HG02571 (cell line): ENCODE results near the gene SDC3.

Experiments
- ATAC-seq: cut with Tn5 transposase; IDR thresholded peaks from one replicate; pipeline ENCODE4 v1.9.1; 2021; ENCODE audit warnings: mild to moderate bottlenecking, moderate library complexity; ENCODE audit not compliant: unreplicated experiment

SDC3 gene

GRCh38 chr1:30928789-30929134 is 20.2 kb upstream of the SDC3 start:
- ATAC-seq = no peak

DNA sequence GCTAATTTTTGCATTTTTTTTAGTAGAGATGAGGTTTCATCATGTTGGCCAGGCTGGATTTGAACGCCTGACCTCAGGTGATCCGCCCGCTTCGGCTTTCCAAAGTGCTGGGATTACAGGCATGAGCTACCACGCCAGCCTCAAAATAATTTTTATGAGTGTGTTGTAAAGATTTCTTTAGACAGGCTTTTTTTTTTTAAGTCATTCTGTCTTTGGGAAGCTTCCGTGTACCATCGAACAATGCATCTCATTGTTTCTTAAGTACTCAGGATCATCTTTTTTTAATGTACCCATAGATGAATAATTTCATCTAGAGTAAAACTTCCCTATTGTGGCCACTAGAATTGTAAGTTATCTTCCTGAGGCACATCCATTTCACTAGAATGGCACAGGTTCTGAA is 19.6 kb upstream of the SDC3 start:
- no peak for ATAC-seq

DNA sequence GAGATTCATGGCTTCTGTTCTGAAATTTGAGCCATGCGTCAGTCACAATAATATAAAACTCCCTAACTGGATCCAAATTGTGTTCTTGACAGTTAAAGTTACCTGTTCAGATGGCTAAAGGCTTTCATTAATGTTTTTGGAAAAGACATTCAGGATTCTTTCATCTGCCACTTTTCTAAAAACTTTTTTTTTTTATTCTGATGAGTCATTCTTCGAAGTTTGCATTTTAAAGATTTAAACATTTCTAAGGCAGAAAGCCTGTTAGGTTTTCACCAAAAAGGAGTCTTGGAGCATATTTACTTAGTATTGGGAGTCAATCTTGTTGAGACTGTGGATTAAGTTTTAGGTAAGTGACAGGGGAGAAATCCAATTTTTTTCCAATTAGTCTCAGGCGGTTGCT is 18.9 kb upstream of the SDC3 start:
- ATAC-seq = no peak

DNA sequence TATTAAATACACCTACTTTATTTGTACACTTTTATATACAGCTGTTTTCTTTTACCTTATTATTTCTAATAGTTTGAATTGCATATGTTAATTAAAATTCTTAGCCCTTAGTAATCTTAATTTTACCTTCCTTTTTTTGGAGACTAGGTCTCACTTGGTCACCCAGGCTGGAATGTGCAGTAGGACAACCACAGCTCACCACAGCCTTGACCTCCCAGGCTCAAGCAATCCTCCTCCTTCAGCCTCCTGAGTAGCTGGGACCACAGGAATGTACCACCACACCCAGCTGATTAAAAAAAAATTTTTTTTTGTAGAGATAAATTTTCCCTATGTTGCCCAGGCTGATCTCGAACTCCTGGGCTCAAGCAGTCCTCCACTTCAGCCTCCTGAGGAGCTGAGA is 15.0 kb upstream of the SDC3 start:
- no peak for ATAC-seq

DNA sequence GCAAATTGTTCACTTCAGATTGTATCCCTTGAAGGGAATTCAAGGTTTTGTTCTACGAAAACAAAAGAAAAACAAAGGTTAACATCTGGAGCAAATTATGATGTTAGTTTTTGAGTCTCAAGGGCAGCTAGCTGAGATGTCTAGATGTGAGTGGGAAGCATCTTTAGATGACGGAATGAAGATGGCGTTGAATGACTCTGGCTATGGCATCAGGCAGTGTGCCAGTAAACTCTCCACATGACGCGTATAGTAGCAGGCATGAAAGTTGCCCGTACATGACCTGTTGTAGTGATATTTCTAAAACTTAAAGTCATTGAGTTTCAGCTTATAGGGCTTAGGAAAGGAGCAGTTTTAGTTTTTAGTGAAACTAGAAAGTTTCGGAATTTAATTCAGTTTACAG is 12.3 kb upstream of the SDC3 start:
- ATAC-seq = no peak

DNA sequence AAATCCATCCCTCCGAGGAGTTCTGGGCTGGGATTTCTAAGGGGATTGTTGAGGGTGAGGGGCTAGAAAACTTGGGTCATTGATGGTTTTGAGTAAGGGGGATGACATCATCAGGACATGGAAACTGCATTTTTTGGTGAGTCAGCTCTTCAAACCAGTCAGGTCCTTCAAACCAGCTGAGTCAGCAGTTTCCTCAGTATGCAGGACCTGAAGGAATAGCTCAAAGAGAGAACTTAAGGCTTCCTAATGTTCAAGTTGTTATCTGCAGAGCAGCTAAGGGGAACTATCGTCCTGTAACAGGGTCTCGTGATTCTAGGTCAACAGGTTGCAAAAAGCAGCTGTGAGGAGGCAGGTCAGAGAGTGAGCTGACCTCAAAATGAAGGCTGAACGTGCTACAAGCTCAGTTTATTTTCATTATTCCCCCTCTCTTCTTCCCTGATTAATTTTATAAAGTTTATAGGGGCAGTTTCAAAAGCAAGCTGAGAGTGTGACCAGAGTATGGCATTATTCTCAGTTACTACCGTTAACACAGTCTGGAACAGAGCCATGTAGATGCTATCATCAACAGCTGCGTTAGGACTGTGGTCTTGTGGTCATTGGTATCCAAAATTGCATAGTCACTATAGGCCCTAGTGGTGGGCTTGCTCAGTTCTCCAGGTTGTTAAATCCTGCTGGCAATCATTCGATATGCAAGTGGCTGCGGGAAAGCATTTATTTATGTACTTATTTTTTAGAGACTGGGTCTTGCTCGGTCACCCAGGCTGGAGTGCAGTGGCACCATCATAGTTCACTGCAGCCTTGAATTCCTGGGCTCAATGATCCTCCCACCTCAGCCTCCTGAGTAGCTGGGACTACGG is 10.7 kb upstream of the SDC3 start:
- ATAC-seq = no peak

GRCh38 chr1:30916296-30916695 is 7.7 kb upstream of the SDC3 start:
- no peak for ATAC-seq

DNA sequence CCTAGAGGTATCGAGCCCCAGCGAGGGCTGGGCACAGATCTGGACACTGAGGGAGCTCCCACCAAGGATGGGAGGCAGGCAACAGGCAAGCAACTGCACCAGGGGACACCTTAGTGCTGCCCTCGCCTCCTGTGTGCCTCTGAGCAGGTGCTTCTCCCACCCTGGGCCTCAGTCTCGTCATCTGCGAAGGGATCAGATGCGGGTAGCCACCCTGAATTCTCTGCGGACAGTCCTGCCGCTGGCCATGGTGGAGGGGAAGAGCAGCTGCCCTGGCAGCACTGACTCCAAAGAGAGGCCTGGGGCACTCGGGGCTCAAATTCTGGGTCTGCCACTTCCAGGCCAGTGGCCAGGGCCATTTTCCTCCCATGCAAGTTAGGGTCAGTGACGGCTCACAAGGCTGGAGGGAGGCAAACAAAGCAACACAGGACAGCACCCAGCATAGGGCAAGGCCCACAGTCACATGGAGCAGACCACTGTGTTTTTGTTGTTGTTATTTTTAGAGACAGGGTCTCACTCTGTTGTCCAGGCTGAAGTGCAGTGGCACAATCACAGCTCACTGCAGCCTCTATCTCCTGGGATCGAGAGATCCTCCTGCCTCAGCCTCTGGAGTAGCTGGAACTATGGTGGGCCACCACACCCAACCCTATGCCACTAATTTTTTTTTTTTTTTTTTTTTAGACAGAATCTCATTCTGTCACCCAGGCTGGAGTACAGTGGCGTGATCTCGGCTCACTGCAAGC is 7.1 kb upstream of the SDC3 start:
- no peak for ATAC-seq

GRCh38 chr1:30914931-30915330 is 6.4 kb upstream of the SDC3 start:
- ATAC-seq = no peak

GRCh38 chr1:30914587-30914922 is 6.0 kb upstream of the SDC3 start:
- no peak for ATAC-seq

- no peak for ATAC-seq
These were observed 4.5 kb upstream of the SDC3 start for GRCh38 chr1:30912913-30913652.

DNA sequence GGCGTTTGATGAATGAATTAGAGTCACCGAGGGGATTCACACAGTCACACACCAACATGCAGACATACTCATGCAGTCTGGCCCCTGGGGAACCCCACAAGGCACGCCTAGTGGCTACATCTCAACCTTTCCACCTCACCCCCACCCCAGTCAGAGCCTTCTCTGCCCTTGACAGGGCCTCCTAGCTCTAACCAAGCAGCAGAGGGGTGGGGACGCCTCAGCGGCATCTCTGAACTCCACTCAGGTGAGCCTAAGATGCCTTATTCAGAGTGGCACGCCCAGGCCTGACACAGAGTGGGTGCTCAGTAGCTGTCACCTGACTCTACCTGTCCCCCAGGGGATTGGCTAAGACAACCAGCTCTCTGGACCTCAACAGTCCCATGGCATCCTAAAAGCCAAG is 3.7 kb upstream of the SDC3 start:
- no peak for ATAC-seq

GRCh38 chr1:30911059-30911954 is 2.7 kb upstream of the SDC3 start:
- no peak for ATAC-seq

DNA sequence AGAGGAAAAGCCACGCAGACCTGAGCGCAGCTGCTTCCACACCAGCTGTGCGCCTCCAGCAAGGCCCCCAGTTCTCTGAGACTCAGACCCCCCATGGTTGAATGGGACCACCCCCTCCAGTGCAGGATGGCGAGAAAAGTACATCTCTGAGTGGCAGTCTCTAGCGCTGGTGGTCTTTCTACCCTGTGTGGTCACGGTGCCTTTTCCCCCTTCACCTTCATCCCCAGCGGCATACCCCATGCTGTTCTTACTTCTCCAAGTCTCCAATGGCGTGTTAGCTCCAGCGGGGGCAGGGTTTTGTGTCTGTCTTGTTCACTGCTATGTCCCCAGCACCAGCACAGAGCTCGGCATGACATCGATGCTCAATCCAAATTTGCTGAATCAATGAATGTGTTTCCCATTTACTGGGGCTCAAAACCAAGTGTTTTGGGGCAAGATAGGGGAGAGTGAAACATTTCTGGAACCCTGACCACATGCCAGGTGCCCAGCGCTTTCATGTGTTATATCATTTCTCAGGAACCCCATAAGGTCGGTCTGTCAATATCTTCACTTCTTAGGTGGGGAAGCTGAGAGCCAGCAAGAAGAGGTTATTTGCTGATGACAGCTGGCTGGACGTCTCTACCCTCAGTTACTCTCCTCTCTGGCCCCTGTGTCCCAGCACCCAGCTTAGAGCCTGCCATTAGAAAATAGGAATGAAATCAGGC is 959 bp upstream of the SDC3 start:
- ATAC-seq = no peak

GRCh38 chr1:30908316-30908695 is 252 bp downstream of the SDC3 start:
- no peak for ATAC-seq

- no peak for ATAC-seq
These were observed 860 bp downstream of the SDC3 start for GRCh38 chr1:30907481-30908315.

DNA sequence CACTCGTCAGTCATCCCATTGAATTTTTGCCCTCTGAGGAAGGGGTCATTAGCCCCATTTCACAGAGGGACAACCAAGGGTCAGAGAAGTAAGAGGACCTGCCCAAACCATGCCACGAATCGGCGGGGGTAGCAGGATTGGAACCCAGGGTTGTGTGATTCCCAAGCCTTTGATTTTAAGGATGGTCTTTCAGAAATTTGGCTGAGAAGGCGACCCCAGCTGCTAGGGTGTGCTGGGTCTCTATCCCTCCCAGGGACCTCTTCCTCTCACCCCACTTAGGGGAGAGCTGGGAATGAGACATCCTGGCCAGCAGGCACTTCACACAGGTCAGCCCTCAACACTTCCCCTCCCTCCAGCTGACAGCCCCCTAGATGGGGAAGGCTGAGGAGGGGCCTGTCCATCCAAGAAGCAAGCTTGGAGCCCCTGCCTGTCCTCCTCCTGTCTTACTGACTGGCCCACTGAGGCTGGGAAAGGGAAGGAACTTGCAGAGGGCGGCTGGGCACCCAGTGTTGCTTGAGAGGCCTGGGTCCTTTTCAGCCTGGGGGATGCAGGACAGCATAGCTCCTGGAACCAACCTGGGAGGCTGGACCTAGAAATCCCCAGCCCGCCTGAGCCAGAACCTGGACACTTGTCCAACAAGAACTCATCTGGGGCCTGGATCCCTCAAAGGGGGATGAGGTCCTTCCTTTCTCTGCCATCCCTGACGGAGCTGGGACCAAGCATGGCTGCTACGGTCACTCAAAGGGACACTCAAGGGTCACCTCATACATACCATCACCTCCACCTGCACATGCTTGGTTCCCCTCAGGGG is 1.7 kb downstream of the SDC3 start:
- no peak for ATAC-seq

DNA sequence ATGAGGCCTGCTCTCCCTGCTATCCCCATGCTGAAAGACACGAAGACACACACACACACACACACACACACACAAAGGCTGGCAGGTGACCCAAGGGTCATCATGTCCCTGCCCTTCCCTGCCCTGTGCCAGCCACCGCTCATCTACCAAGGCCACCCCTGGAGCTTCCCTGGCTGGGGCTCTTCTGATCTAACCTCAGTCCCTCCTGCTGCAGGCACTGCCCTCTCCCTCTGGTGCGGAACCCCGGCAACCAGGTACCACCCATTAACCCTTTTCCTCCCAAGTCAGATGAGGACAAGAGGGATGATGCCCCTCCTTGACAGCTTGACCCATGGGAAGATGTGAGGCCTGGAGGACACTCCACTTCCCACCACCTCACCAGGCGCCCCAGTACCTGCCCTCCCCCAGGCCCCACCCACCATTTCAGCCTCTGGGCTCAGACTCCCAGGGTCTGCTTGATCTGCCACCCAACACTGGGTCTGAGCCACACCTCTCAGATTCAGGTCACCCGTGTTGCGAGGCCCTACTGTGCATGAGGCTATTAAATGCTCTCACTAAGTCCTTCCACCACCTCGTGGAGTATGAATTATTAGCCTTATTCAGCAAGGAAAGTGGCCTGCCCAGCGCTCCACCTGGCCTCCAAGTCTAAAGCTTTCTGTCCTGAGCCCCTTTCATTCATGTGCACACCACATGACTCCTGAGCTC is 2.5 kb downstream of the SDC3 start:
- ATAC-seq = no peak
